ENCODE measurements around the gene IL6.

- no peak for TF ChIP-seq EZH2 (IDR thresholded peaks at IDR 0.05; ENCODE audit: borderline replicate concordance, insufficient read depth, low read depth, low read length, poor library complexity, severe bottlenecking)
- no peak for TF ChIP-seq CTCF (IDR thresholded peaks at IDR 0.05)
Observed at GRCh38 chr7:22688084-22688483, 38.9 kb upstream of the IL6 start.

All from B cell (primary cell).